Hepatocyte (in vitro differentiated cells): ENCODE results near the gene ETS2.

ENCODE experiments used
- EZH2 ChIP-seq: fragments of 200-600 bp; sonication (generic); IDR thresholded peaks from 2 replicates; pipeline ENCODE4 v1.6.1; 2016; ENCODE audit warnings: antibody characterized with exemption, mild to moderate bottlenecking, borderline replicate concordance
- EZH2phosphoT487 ChIP-seq: fragments of 200-600 bp; sonication (generic); IDR thresholded peaks from one replicate; pipeline ENCODE4 v1.6.1; 2018; ENCODE audit warnings: antibody characterized with exemption, mild to moderate bottlenecking, low read depth, moderate library complexity; ENCODE audit not compliant: unreplicated experiment, severe bottlenecking
- TF ChIP-seq, protein P1 (sequence below): fragments of 200-600 bp; sonication (generic); IDR thresholded peaks from 2 replicates; pipeline ENCODE4 v1.5.1; 2016; ENCODE audit warnings: antibody characterized with exemption, mild to moderate bottlenecking; ENCODE audit not compliant: poor library complexity

DNA sequence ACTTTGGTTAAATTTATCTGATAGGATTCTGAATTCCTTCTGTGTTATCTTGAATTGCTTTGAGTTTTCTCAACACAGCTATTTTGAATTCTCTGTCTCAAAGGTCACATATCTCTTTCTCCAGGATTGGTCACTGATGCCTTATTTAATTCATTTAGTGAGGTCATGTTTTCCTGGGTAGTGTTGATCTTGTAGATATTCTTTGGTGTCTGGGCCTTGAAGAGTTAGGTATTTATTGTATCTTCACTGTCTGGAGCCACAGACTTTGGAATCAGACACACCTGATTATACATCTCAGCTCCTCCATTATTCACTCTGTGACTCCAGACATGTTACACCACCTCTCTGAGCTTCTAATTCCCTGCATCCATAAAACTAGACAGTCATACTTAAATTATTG is 34.2 kb upstream of the ETS2 start:
- TF ChIP-seq EZH2phosphoT487 (no peak), EZH2 (no peak)
- TF ChIP-seq, protein P1, sequence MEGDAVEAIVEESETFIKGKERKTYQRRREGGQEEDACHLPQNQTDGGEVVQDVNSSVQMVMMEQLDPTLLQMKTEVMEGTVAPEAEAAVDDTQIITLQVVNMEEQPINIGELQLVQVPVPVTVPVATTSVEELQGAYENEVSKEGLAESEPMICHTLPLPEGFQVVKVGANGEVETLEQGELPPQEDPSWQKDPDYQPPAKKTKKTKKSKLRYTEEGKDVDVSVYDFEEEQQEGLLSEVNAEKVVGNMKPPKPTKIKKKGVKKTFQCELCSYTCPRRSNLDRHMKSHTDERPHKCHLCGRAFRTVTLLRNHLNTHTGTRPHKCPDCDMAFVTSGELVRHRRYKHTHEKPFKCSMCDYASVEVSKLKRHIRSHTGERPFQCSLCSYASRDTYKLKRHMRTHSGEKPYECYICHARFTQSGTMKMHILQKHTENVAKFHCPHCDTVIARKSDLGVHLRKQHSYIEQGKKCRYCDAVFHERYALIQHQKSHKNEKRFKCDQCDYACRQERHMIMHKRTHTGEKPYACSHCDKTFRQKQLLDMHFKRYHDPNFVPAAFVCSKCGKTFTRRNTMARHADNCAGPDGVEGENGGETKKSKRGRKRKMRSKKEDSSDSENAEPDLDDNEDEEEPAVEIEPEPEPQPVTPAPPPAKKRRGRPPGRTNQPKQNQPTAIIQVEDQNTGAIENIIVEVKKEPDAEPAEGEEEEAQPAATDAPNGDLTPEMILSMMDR = no peak
